HG02588 (cell line): ENCODE data around the gene OR1J4.
A peak's percentile ranks its signal among the peaks of the same experiment; 100 is the strongest.
"Not testable (repeated sequence)": the region's sequence is repeated elsewhere in the genome, so short reads cannot be mapped to it uniquely, and the experiment has no call there.

ENCODE experiments used
- ATAC-seq: cut with Tn5 transposase; IDR thresholded peaks from one replicate; pipeline ENCODE4 v1.9.1; 2021; ENCODE audit warnings: mild to moderate bottlenecking, moderate library complexity; ENCODE audit not compliant: unreplicated experiment

Gene OR1J4

DNA sequence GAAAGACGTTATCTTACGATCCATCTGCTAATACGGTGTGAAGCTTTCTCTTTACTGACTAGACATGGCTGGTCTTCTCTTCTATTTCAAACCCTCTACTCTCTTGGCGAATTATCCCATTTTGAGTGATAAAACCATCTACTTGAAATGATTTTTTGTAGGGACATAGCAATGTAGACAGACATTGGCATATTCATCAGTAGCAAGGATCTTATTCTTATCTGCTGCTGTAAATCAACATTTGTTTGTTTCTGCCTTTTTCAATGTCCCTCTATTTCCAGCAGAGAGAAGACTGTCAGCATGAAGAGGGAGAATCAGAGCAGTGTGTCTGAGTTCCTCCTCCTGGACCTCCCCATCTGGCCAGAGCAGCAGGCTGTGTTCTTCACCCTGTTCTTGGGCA is at the start of gene OR1J4:
OR1J4 (plus strand) TSS at position 301 of the 400 bp plus-strand sequence; CDS start at position 301, 0 bp downstream.
- ATAC-seq: no peak

DNA sequence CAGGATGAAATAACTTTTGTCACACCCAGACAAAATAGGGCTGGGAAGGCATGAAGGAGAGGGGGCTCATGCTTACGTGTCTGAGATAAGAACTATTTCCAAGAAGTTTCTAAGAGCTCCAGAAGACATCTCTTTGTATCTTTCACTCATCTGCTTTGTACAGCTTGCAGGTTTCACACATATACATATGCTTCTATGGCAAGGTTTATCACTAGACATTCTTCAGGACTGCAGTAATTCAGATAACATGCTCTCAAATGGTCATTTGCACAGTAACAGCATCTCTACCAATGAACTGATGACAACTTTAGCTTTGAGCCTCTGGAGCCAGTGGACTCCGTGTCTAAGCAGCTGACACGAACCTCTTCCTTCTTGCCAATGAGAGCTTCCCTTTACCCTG is 44.4 kb upstream of the OR1J4 start:
- ATAC-seq: no peak

DNA sequence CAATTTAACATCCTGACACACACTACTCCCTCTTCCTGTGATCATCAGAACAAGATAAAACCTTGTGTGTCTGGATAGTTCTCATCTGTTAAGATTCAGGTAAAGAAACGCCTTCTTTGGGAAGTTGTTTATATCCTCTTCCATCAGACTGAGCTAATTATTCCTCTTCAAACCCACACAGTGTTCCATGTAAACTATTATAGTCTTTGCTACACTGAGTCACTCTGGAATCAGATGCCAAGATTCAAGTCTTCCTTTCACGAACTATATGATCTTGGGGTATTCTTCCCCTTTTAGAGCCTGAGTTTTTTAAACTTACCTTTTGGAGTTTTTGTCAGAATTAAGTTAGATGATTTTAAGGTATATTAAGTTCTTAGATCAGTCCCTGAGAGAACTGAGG is 43.2 kb upstream of the OR1J4 start:
- ATAC-seq: no peak

DNA sequence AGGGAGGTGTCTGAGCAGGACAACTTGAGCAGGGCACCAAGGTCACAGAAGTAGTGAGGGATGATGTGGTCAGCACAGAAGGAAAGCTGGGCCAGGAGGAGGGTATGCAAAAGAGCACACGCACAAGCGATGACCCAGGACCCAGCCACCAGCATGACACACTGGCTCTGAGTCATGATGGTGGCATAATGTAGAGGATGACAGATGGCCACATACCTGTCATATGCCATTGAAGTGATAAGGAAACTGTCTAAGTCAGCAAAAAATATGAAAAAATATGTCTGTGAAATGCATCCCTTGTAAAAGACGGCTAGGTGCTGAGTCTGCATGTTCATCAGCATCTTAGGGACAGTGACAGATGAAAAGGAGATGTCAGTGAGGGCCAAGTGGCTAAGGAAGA is 41.6 kb upstream of the OR1J4 start:
- ATAC-seq: no peak

- ATAC-seq: no peak
Observed at GRCh38 chr9:122477826-122478225, 41.1 kb upstream of the OR1J4 start, which contains the start of gene OR1J1. Gene OR1J1 (minus strand): TSS chr9:122477926. CDS start chr9:122477926, 0 bp downstream.

- no peak for ATAC-seq
Observed at GRCh38 chr9:122479062-122479461, 39.9 kb upstream of the OR1J4 start.

GRCh38 chr9:122498883-122499288 is 20.1 kb upstream of the OR1J4 start:
- peak; percentile 72 for ATAC-seq

DNA sequence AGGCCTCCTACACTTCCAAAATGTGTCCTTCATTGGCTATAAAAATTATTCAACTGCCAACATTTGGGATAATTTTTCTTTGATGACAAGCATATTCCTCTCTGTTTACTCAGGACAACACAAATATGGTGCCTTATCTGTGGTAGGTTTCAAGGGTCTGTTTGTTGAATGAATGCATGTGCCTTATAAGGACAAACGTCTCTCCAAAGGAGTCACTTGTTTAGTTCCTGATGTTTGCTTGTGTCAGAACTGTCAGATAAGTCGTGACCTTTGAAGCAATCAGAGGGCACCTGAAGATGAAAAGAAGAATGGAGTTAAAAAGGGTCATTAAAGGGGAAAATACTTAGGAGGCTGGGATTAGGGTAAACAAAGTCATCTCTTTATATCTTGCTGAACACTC is 12.0 kb upstream of the OR1J4 start:
- ATAC-seq: no peak

DNA sequence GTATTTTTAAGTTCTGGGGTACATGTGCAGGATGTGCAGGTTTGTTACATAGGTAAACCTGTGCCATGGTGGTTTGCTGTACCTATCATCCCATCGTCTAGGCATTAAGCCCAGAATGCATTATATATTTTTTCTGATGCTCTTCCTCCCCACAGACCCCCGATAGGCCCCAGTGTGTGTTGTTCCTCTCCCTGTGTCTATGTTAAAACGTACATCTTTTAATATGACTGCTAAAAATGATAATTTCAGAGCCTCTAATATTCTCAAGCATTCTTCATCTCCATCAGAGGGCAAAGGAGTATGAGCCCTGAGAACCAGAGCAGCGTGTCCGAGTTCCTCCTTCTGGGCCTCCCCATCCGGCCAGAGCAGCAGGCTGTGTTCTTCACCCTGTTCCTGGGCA is 8.4 kb upstream of the OR1J4 start, which contains the start of gene OR1J2:
OR1J2 (plus strand) TSS at position 301 of the 400 bp plus-strand sequence; CDS start at position 301, 0 bp downstream.
- no peak for ATAC-seq

GRCh38 chr9:122518226-122518625 is 715 bp upstream of the OR1J4 start:
- ATAC-seq: no peak

DNA sequence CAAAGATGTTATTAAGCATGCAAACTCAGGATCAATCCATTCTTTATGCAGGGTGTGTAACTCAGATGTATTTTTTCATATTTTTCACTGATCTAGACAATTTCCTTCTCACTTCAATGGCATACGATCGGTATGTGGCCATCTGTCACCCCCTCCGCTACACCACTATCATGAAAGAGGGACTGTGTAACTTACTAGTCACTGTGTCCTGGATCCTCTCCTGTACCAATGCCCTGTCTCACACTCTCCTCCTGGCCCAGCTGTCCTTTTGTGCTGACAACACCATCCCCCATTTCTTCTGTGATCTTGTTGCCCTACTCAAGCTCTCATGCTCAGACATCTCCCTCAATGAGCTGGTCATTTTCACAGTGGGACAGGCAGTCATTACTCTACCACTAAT is 435 bp downstream of the OR1J4 start:
- ATAC-seq: no peak

GRCh38 chr9:122526602-122527001 is 7.7 kb downstream of the OR1J4 start:
- no peak for ATAC-seq

DNA sequence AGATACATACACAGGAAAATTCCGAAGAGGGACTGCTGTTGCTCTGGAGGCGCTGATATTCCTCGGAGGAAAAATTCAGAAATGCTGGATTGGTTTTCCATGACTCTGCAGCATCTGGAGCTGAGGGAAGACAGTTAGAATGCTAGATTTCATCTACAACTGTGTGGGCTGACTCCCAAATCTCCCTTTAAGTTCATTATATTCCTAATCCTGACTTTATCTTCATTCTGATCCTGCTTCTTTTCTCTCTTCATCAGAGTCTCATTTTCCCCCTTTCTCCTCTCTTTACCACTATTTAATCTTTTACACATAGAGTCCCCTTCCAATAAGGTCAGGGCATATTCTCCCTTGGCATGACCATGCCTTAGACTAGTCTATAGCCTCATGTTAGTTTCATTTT is 8.3 kb downstream of the OR1J4 start, which contains the start of gene OR1N1:
OR1N1 (minus strand) TSS at position 101 of the 400 bp plus-strand sequence; CDS start at position 101, 0 bp downstream.
- no peak for ATAC-seq

DNA sequence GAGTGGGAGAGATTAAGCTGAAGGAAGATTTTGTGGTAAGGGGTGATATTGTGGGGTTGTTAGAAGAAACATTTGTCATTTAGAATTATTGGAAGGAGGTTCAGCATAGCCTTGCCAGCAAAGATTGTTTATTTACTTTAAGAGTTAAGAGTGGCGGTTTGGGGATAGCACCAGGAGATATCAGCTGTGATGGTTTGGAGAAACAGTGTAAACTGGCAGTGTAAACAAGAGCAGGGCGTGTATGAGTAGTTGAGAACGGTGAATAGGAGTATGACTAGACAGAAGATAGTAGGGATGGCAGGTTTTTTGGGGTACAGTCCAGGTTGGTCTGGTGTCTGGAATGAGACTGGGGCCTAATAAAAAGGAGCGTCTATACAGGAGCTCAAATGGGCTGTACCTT is 12.2 kb downstream of the OR1J4 start:
- ATAC-seq: not testable (repeated sequence)

DNA sequence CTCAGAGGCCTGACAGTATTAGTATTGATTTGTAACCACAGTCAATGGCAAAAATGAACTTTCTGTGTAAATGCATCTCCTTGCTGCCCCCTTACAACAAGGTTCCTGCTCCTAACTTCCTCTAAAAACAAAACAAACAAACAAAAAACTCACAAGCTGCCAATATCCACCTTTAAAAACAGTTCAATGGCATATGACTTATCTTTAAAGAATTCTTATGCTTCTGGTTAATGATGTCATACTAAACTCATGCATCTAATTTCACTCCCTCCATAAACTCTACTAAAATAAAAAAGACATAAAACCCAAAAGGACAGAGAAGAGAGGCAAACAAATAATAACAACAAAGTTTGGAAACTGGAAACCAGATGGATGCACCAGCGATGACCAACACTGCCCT is 17.2 kb downstream of the OR1J4 start:
- no peak for ATAC-seq

DNA sequence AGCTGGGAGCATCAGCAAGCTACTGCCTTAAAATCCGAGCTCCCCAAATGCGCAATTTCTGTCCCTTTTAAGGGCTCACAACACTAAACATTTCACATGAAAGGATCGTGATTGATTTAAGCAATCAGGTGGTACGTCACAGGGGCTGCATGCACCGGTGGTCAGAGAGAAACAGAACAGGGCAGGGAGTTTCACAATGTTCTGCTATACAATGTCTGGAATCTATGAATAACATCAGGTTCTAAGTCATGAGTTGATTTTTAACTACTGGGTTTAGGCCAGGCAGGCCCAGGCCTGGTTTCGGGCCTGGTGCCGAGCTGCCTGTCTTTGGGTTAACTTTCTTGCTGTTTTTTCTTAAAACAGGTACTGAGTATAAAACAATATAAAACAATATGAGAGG is 18.1 kb downstream of the OR1J4 start:
- not testable (repeated sequence) for ATAC-seq

DNA sequence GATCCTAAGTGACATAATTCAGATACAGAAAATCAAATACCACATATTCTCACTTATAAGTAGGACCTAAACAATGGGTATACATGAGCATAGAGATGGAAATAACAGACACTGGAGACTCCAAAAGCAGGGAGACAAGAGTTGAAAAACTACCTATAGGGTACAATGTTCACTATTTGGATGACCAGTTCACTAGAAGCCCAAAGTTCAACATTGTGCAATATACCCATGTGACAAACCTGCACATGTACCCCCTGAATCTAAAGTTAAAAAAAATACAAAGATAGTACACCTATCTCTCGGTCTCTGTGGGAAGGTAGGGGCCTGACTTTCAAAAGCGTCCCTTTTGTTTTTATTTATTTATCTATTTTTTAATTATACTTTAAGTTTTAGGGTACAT is 19.8 kb downstream of the OR1J4 start:
- no peak for ATAC-seq

DNA sequence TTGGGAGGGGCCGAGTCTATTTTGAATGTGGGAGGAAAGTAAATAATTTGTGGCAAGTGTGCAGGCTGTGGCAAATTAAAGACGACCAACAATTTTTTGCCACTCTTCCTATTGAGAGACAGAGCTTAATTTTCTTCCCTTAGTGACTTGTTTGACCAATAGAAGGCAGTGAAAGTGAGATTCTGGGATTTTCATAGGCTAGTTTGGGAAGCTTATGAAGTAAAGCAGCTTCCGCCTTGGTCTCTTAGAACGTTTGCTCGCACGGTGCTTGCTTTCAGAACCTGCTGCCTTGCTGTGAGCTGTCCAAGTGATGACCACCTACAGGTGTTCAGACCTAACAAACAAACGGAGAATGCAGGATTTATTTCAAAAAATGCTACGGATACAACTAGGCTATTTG is 27.3 kb downstream of the OR1J4 start:
- ATAC-seq: no peak

DNA sequence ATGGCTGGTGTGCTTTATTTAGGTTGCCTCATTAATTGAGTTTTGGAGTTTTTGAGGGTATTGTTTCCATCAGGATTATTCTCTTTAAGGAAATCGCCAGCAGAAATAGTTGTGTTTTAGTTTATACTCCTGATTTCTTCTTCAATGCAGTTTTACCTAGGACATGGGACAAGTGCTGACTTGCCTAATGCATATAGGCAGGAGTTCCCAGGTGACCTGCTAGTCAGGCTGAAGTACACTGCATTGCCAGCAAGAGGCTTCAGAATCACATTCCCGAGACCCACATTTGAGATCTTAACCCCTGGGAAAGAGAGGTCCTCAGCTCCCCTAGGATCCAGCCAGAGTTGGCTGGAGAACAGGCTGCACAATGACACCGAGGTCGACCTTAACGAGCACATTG is 32.4 kb downstream of the OR1J4 start:
- no peak for ATAC-seq

GRCh38 chr9:122552812-122553211 is 33.9 kb downstream of the OR1J4 start, which contains the start of gene OR1N2:
Gene OR1N2 (plus strand): TSS chr9:122553112. CDS start chr9:122553212, 100 bp downstream.
- ATAC-seq: no peak

DNA sequence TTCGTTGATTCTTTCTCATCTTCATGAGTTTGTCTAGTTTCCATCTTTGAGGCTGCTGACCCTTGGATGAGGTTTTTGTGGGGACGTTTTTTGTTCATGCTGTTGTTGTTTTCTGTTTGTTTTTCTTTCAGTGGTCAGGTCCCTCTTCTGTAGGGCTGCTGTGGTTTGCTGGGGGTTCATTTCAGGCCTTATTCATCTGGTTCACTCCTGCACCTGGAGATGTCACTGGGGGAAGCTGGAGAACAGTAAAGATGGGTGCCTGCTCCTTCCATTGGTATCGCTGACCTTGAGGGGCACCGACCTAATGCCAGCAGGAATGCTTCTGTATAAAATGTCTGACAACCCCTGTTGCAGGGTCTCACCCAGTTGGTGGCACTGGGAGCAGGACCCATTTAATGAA is 42.5 kb downstream of the OR1J4 start:
- ATAC-seq: no peak

- no peak for ATAC-seq
Observed at GRCh38 chr9:122562134-122562760, 43.3 kb downstream of the OR1J4 start.

DNA sequence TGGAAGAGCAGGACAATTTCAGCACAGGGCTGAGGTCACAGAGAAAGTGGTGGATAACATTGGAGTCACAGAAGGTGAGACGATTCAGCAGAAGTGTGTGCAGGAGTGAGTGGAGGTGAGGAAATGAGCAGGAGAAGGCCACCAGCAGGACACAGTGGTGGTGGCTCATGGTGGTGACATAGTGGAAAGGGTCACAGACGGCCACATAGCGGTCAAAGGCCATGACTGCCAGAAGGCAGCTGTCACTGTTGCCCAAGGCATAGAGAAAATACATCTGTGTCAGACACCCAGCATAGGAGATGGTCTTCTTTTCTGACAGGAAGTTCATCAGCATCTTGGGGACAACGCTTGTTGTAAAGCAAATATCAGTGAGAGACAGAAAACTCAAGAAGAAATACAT is 49.0 kb downstream of the OR1J4 start:
- no peak for ATAC-seq
